ENCODE data around the gene LBX2. TPM values are rescaled to one million over a fixed set of nuclear protein-coding genes. Genes with fewer than 3 reads are reported as not detected.
A peak's percentile ranks its signal among the peaks of the same experiment; 100 is the strongest.
"Not testable (repeated sequence)": the region's sequence is repeated elsewhere in the genome, so short reads cannot be mapped to it uniquely, and the experiment has no call there.

The LBX2 gene
- total RNA-seq, 1 donor from 2014 or later, result 0.52 TPM

DNA sequence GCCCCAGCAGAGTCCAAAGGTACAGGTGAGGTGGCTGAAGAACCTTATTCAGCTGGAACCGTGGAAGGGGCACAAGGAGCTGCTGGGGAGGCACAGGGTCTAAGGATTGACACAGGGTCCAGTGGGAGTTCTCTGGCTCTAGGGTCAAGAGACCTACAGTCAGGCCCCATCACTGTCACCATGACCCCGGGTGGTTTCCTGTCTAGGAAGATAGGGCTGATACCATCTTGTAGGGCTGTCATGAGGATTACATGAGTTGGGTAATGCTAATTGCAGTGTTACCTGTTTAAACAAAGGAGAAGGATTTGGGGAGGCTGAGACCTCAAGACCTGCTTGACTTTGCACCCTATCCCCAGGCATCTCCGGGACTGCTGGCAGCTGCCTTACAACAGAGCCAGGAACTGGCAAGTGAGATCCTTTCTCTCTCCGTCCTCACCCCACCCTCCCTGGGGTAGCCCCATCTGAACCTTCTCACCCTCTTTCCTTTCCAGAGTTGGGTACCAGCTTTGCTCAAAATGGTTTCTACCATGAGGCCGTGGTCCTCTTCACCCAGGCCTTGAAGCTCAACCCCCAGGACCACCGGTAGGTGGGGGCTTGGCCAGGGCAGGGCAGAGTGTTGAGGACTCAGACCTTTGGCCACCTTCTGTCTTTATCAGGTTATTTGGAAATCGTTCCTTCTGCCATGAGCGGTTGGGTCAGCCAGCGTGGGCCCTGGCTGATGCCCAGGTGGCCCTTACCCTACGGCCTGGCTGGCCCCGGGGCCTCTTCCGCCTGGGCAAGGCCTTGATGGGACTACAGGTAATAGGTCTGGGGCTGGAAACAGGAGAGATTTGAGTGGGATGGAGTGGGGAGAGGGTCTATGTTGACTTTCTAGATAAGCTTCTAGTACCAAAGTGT is 7.5 kb downstream of the LBX2 start:
- intact Hi-C loops (cut with micrococcal nuclease), result no loop called here
- no peak for ATAC-seq
- DNase-seq, result peak; percentile 11

DNA sequence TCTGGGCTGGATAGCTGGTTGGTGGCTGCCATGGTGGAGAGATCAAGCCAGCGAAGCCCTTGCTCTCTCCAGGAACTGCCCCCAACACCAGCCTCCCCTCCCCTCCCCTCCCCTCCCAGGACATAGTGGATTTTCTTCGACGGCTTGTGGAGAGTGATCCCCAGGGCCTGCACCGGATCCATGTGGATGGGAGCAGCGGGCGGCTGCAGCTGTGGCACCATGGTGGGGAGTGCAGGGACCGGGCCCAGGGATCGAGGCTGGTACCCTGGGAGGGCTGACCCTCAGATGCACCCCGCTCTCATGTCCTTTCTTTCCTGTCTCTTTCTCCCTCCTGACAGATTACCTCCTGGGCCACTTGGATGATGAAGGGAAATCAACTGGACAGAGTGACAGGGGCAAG is 9.5 kb downstream of the LBX2 start:
- intact Hi-C loops (cut with micrococcal nuclease), result no loop called here
- ATAC-seq (no peak), DNase-seq (no peak)

DNA sequence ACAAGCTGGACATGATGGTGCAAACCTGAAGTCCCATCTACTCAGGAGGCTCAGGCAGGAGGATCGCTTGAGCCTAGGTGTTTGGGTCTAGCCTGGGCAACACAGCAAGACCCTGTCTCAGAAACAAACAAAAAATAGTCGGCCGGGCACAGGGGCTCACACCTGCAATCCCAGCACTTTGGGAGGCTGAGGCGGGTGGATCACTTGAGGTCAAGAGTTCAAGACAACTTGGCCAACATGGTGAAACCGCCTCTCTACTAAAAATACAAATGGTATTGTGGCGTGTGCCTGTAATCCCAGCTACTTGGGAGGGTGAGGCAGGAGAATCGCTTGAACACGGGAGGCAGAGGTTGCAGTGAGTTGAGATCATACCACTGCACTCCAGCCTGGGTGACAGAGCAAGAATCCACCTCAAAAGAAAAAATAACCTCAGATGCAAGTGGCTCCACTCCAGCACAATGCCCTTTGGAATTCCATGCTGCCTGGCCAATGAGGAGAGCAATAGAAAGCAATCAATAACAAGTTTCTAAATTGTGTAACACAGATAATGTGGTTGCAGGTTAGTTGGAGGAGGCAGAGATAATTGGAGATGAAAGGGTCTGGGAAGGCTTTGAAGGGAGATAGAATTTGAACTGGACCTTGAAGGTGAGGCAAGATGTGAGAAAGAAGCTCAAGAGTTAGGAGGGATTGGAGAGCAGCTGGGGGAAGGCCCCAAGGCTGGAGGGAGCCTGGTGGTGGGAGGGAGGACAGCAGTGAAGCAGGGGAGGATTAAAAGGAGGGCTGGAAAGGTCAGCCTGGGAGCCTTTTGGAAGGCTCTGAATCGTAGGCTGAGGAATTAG is 10.5 kb downstream of the LBX2 start:
- intact Hi-C loops (cut with micrococcal nuclease), result no loop called here
- no peak for ATAC-seq
- DNase-seq, result no peak

DNA sequence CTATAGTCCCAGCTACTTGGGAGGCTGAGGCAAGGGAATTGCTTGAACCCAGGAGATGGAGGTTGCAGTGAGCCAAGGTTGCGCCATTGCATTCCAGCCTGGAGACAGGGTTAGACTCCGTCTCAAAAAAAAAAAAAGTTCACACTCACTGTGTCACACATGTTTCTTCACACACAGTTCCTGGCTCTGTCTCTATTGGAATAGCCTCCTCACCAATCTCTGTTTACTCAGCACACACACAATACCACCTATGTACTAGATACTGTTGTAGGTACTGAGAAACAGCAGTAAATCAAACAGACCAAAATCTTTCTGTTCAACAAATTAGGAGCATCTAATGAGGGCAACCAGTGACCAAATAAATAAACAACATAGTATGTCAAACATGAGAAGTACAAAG is 13.3 kb downstream of the LBX2 start:
- DNase-seq, result no peak
- intact Hi-C loops (cut with micrococcal nuclease), result no loop called here
- ATAC-seq, result no peak

DNA sequence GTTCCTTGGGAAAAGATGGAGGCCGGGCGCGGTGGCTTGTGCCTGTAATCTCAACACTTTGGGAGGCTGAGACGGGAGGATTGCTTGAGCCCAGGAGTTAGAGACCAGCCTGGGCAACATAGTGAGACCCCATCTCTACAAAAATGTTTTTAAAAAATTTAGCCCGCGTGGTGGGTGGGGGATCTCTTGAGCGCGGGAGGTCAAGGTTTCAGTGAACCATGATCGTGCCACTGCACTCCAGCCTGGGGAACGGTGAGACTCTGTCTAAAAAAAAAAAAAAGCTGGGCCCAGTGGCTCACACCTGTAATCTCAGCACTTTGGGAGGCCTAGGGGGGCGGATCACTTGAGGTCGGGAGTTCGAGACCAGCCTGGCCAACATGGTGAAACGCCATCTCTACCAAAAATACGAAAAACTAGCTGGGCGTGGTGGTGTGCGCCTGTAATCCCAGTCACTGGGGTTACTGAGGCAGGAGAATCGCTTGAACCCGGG is 15.7 kb downstream of the LBX2 start:
- ATAC-seq, result not testable (repeated sequence)
- DNase-seq, result peak; percentile 21

DNA sequence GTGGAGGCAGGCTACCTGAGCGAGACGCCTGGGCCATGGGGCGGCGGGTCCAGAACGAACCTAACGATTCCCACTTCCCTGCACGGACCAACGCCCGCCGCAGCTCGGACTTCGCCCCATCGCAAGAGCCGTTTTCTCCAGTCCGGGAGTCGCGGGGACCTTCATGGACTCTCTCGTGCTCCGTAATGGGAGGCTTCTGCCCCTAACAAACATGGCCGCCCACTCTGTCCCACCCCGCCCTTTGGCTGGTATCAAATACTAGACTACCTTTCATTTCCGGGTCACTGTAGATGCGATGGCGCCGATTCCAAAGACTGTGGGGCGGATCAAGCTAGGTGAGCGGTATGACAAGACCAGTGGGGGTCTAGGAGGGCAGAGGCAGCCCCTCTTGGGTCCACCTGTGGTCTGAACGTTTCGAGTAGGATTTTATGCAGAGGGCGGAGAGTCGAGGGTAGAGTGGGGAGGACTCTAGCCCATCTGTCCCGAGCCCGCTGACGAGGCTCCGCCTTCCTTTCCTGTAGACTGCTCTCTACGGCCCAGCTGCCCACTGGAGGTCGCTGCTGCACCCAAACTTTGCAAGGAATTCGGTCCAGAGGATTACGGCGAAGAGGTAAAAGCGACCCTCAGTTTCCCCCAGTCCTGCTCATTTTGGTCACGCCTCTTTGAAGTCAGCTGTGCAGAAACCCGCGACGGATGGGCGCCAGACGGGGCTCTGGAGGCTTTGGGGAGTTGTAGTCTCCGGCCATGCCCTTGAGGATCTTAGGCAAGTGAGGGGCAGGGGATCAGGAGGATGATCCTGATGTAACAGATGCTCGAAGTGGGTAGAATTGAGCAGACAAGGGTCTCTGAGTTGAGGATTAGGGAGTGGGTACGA is 16.4 kb downstream of the LBX2 start, which contains the start of the genes CCDC142 and TTC31:
Gene CCDC142, minus strand, starts transcription at position 198 of the 874 bp plus-strand sequence. Its CDS starts 161 bp downstream, at position 37.
Gene TTC31, plus strand, starts transcription at position 281 of the 874 bp plus-strand sequence. Its CDS starts 15 bp downstream, at position 296.
- ATAC-seq (peak; percentile 98), DNase-seq (peak; percentile 97)
- intact Hi-C loops (cut with micrococcal nuclease), result loop anchor here (5.0 kb wide), 1 partner anchor 104 kb away; no protein-coding TSS in a partner anchor

More for the DNA sequence above, 15.7 kb downstream of the LBX2 start:
- intact Hi-C loops (cut with micrococcal nuclease), result loop anchor here (5.0 kb wide), 1 partner anchor 104 kb away; no protein-coding TSS in a partner anchor

DNA sequence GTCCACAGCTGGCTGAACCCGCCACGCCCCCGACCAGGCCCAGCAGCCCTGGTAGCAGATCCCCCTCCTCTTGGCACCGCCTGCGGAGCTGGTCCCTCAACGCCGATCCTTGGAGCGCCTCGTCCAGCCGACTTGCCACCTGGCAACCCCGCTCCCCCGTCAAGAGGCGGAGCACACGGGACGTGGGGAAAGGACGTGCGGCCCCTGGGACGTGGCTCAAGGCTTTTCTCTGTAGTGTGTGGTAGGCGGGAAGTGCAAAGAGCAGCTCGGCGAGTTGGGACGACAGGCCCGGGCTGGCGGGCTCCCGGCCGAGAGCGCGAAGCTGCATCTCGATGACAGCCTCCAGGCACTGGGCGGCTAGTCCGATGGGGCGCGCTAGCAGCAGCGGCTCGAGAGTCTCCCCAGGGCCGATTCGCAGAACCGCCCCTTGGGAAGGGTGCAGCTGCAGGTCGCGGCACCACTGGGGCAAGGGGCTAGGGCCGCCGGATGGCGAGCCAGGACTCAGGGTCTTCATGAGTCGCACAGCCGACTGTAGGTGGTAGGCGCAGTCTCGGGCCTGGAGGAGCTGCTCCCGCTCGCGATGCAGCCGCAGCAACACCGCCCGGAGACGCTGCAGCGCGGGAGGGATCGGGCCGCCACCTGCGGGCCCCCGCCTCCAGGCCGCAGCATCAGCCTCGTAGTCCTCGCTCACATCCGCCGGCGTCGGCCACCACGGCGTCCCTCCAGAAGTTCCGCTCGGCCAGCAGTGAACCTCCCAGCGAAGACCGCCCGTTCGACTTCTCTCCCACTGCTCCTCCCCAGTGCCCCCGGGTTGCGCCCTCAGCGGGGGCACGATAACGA is 17.2 kb downstream of the LBX2 start:
- intact Hi-C loops (cut with micrococcal nuclease), result loop anchor here (5.0 kb wide), 1 partner anchor 105 kb away; no protein-coding TSS in a partner anchor
- ATAC-seq (peak; percentile 67), DNase-seq (peak; percentile 79)

DNA sequence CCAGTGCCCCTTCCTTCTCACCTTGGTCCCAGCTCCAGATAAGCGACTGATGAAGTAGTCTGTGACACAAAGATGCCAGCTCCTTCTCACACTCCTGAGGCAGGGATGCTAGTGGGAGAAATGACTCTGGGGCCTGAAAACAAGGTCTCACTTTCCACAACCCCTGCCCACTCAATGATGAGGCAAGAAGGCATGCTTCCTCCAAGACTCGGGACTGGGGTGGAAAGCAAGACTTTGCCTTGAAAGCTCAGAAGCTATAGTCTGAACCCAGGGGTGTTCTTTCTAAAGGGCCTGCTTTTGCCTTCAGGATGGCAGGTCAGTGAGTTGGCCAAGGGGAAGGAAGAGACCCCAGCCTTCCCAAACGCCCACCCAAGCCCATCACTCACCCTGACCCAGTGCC is 18.0 kb downstream of the LBX2 start:
- DNase-seq, result peak; percentile 0
- ATAC-seq, result no peak
- intact Hi-C loops (cut with micrococcal nuclease), result loop anchor here (5.0 kb wide), 1 partner anchor 106 kb away; no protein-coding TSS in a partner anchor

DNA sequence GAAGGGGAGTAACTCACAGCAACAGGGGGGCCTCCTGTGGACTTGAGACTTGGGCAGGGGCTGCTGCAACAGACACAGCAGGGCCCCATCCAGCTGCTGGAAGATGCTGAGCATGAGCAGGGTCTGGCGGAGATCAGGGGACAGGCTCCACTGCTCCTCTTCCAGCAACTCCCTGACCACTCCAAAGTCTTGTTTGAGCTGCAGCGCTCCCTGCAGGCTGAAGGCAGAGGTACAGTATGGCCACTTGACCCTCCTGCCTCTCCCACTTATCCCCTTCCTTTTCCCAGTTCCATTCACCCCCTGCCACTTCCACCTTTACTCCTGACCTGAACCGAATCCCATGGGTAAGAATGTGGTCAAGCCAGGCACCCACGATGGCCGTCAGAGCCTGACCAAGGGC is 24.5 kb downstream of the LBX2 start:
- intact Hi-C loops (cut with micrococcal nuclease), result no loop called here
- ATAC-seq, result no peak
- no peak for DNase-seq

DNA sequence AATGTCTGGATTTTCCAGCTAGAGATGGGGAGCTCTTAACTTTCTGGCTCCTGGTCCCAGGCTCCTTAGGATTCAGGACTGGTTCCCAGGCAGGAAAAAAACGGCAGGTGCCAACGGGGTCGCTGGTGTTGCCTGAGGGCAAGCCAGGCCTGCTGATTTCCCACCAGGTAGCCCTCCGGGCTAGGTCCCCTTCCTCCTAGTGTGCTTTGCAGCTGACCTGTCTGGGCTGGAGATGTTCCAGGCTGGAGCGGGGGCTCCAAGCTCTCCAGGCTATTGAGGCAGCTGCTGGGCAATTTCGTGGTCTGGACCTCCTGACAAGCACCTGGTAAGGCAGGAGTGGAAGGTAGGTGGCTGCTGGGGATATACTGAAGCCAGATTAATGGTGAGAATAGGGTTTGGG is 24.9 kb downstream of the LBX2 start:
- DNase-seq (no peak), ATAC-seq (no peak)
- intact Hi-C loops (cut with micrococcal nuclease), result no loop called here

DNA sequence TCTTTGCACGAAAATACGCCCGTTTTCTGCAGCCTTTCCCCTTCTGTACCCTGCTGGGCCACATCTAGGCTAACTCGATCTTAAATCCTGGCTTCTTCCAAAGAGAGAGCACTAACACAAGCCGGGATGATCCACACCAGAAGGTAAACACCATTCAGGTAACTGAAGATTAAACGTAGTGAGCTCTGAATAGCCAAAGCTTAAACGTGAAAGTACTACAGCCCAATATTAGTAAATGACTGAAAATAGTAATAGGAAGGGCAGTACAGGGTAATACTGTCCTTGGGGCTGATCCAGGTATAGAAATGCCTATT is 26.5 kb downstream of the LBX2 start:
- intact Hi-C loops (cut with micrococcal nuclease), result no loop called here
- DNase-seq (no peak), ATAC-seq (peak; percentile 5)

DNA sequence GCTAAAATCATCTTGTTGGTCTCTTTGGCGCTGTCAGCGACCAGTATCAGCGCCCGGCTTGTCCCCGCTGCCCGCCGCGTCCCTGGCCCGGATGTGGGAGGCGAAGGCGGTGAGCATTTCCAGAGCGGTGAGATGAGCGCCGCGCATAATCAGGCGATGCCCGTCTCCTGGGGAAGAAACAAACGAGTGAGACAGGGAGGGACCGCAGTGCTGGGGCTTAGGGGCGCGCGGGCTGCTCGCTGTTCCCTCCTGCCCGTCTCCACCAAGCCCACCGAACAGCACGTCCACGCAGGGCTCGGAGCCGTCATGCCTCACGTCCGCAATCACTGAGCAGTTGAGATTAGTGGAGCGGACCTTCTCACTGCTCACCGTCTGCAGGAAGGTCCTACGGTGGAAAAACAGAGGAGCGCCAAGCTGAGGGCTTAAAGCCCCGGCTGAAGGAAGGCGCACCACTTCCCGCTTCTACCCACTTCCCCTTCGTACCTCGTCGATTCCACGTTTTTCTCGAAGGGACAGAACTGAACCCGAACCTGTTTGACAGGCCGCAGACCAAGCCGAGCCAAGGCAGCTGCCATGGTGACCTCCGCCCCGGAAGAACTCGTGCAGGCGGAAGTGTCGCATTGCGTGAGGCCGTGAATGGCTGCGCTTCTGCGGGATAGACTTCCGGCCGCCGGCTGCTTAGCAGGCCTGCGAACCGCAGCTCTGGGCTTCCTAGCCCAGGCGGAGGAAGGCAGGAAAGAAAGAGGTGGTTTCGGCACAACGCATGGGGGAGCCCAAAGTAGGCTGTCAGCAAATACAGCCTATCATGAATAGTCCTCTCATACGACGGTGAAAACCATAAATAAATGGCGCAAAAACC is 27.1 kb downstream of the LBX2 start, which contains the start of gene MRPL53:
Gene MRPL53, minus strand, starts transcription at position 595 of the 859 bp plus-strand sequence. Its CDS starts 20 bp downstream, at position 575.
- DNase-seq, result peak; percentile 97
- ATAC-seq, result peak; percentile 95
- intact Hi-C loops (cut with micrococcal nuclease), result no loop called here

DNA sequence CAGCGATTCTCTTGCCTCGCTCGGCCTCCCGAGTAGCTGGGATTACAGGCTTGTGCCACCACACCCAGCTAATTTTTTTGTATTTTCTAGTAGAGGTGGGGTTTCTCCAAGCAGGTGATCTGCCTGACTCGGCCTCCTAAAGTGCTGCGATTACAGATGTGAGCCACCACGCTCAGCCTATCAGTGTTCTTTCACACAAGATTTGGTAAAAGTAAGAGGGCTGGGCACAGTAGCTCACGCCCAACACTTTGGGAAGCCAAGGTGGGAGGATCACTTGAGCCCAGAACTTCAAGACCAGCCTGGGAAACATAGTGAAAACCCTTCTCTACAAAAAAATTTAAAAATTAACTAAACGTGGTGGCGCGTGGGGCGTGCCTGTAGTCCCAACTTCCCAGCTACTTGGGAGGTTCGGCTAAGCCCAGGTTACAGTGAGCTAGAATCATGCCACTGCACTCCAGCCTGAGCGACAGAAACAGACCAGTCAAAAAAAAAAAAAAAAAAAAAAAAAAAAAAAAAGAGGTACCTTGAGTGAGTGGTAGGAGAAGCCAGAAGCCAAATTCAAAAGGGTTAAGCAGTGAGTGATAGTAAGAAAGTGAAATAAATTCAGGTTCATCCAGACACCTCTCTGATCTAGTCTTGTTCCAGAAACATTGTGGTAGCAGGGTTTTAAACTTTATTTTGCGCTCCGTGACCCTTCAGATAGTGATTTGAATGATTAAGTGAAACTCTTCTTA is 27.9 kb downstream of the LBX2 start:
- DNase-seq (no peak), ATAC-seq (no peak)
- intact Hi-C loops (cut with micrococcal nuclease), result no loop called here

DNA sequence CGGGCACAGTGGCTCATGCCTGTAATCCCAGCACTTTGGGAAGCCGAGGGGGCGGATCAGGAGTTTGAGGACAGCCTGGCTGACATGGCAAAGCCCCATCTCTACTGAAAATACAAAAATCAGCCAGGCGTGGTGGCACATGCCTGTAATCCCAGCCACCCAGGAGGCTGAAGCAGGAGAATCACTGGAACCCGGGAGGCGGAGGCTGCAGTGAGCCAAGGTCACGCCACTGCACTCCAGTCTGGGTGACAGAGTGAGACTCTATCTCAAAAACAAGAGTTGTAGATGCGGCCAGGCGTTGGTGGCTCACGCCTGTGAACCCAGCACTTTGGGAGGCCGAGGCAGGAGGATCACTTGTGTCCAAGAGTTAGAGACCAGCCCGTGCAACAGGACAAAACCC is 28.7 kb downstream of the LBX2 start:
- DNase-seq; intact Hi-C loops (cut with micrococcal nuclease); ATAC-seq: not testable (repeated sequence)

DNA sequence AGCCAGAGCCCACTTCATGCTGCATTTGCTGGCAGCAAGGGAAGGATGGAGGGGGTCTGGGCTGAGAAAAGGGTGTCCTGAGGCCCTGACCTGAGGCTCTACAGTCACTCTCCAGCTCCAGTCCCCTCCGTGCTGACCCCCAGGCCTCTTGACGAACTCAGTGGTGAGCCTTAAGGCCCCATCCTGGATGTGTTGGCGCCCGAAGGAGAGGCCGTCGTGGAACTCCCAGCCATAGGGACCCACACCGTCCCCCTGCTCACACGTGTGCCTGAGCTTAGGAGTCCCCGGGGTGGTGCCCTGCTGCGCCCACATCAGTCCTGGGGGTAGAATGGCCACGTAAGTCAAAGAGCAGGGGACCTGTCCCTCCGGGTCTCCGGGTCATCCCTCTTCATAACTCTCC is 35.0 kb downstream of the LBX2 start:
- ATAC-seq, result peak; percentile 1

DNA sequence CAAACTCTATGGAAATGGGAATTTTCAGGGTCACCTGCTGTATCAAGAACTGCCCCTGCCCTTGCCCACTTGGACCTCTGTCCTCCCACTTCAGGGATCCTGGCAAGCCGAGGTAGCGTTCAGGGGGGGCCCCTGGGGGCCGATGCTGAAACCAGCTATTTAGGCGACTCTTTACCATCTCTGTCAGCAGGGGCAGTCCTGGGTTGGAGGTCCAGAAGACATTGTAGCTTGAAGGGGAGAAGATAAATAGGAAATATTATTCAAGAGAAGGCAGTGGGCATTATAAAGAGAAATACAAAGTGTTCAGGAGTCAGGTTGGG is 36.7 kb downstream of the LBX2 start:
- no peak for DNase-seq
- no peak for ATAC-seq
- intact Hi-C loops (cut with micrococcal nuclease), result no loop called here

More for the DNA sequence above, 35.0 kb downstream of the LBX2 start:
- intact Hi-C loops (cut with micrococcal nuclease), result no loop called here
- no peak for DNase-seq
